NCI-H2081 treated with DMSO at 0.1 percent for 48 hours (cell line): ENCODE data around the gene REST.

ENCODE experiments used
- DNase-seq: peaks from one replicate; lab custom pipeline; 2025; lab: John Stamatoyannopoulos, UW

The REST gene

GRCh38 chr4:56976283-56976836, 68.7 kb downstream of the REST start:
- no peak for DNase-seq

GRCh38 chr4:56976837-56977320, 69.2 kb downstream of the REST start:
- DNase-seq: no peak

- peak; percentile 93 for DNase-seq
Observed at GRCh38 chr4:56977321-56978012, 69.8 kb downstream of the REST start, which contains the start of gene NOA1. Gene NOA1 (minus strand): TSS chr4:56977606. CDS start chr4:56977585, 21 bp downstream.

GRCh38 chr4:56978750-56979303, 71.1 kb downstream of the REST start, which contains the start of gene POLR2B:
Gene POLR2B (plus strand): TSS chr4:56978896. CDS start chr4:56978986, 90 bp downstream.
- DNase-seq: peak; percentile 29

GRCh38 chr4:56979421-56980072, 71.8 kb downstream of the REST start:
- no peak for DNase-seq

GRCh38 chr4:56981795-56982201, 74.1 kb downstream of the REST start:
- DNase-seq: no peak

- DNase-seq: no peak
Observed at GRCh38 chr4:56986192-56986591, 78.5 kb downstream of the REST start.

GRCh38 chr4:56986952-56987351, 79.3 kb downstream of the REST start:
- no peak for DNase-seq

- no peak for DNase-seq
Observed at GRCh38 chr4:56990109-56990905, 82.6 kb downstream of the REST start.

GRCh38 chr4:56995525-56995924, 87.8 kb downstream of the REST start:
- DNase-seq: no peak

- no peak for DNase-seq
Observed at GRCh38 chr4:56999751-57000150, 92.1 kb downstream of the REST start.

GRCh38 chr4:57013543-57014120, 105.9 kb downstream of the REST start:
- no peak for DNase-seq
